ENCODE data around the gene ITGA2B. TPM values are rescaled to one million over a fixed set of nuclear protein-coding genes. Genes with fewer than 3 reads are reported as not detected.

Gene ITGA2B
- total and polyA plus RNA-seq, 2 of the 4 experiments (the other 2 are of a cell fraction): under 0.01 to 0.26 TPM

DNA sequence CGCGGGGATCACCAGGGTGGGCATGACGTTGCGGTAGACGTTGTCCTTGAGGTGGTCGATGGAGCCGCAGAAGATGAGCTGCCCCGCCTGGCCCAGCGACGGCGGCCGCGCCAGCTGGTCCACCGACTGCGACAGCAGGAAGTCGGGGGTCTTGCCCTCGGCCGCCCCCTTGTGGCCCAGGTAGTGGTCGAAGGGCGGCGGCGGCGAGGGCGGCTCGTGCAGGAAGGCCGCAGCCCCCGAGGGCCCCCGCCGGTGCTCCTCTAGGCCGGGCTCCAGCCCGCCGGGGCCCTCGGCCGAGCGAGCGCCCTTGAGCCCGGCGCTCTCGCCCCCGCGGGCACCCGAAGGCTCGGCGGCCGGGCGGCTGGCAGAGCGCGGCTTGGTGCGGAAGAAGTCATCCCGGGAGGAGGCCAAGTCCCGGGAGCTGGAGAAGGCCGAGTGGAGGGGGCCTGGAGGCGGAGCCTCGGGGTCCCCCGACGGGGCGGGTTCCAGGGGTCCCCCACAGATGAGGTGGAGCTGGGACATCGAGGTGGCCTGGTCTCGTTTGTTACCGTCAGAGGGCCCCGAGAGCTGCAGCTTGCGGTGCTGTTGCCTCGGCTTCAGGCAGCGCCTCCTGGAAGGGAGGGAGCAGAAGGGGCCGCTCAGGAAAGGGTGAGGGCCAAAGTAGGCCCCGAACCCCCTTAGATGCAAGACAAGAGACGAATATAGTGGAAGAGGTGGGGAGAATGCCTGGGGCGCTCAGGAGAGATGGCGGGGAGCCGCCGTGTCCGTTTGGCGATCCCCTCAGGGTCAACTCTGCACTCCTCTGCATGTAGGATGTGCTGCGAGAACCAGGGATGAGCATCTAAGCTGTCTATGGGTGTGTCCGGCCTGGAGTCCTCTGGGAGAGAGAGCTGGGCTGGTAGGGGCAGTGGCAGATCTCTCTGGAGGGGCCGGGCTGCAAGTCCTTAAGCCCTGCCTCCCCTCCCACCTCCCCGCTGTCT is 34.6 kb downstream of the ITGA2B start (continued):
- TF ChIP-seq NFE2L2 (IDR thresholded peaks at IDR 0.05; ENCODE audit: low read depth, low read length) (no peak), RAD21 (IDR thresholded peaks at IDR 0.05; ENCODE audit: low read length) (no peak)

DNA sequence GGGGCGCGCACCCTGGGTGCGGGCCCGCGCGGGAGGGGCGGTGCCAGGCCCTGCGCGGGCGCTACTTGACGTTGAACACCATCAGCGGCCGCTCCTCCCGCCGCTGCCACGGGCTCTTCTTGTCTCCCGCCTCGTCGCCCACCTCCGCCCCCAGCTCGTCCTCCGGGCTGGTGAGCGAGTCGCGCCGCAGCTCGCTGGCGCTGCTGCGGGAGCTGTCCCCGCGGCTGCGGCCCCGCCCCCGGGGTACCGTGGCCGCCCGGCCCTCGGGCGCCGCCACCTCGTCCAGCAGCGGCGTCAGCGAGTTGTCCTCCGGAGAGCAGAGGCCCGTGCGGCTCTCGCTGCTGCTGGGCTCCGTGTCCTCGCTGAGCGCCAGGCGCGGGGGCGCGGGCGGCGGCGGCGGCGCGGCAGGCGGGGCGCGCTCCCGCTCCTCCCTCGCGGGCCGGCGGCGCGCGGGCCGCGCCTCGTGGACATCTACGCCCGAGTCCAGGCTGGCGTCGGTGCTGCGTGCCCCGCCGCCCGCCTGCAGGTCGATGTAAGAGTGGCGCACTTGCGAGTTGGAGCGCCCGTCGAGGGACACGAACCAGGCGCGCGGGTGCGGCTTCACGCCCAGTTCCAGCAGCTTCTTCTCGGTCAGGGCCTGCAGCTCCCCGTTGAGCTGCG is 35.6 kb downstream of the ITGA2B start:
- no peak overlapping the region for H3K9ac ChIP-seq (ENCODE audit: low read depth, low read length)
- no peak overlapping the region for H3K4me3 ChIP-seq (ENCODE audit: insufficient read depth, low read depth, low read length)
- H2BK15ac ChIP-seq (ENCODE audit: low read depth, low read length): no peak overlapping the region
- ATAC-seq (ENCODE audit: low read depth): no peak
- dilution Hi-C loops (cut with HindIII; ENCODE audit: low sequenced_read_pairs, unreplicated experiment) (no loop called here), intact Hi-C loops (cut with micrococcal nuclease) (no loop called here), in situ Hi-C loops (cut with MboI; ENCODE audit: low sequenced_read_pairs) (no loop called here)
- H2BK120ac ChIP-seq (ENCODE audit: low read depth, low read length): no peak overlapping the region
- no peak overlapping the region for H4K8ac ChIP-seq (ENCODE audit: low read depth in 2 of 2, low read length in 2 of 2)
- no peaks in the 10 kb centered on the region for H3K9me1 ChIP-seq (ENCODE audit: insufficient read depth, low read length)
- H3K27me3 ChIP-seq (ENCODE audit: control insufficient read depth, insufficient read depth, low read length): no peaks in the 10 kb centered on the region
- H2AFZ ChIP-seq (replicated peaks; ENCODE audit: low read length, poor library complexity): peak overlapping the region; percentile 21
- no peak overlapping the region for H3K27ac ChIP-seq (ENCODE audit: insufficient read depth, low read length)
- H4K91ac ChIP-seq (ENCODE audit: insufficient read depth, low read depth, low read length): no peak overlapping the region
- no peaks in the 10 kb centered on the region for H3K4me1 ChIP-seq (ENCODE audit: control insufficient read depth, insufficient read depth, low read length)
- no peaks in the 10 kb centered on the region for H3K9me3 ChIP-seq (ENCODE audit: control insufficient read depth, insufficient read depth, low read length)
- H3K4ac ChIP-seq (ENCODE audit: low read depth, low read length): no peak overlapping the region
- TF ChIP-seq CEBPB (IDR thresholded peaks at IDR 0.05; ENCODE audit: low read depth, low read length) (no peak), FOS (IDR thresholded peaks at IDR 0.05; ENCODE audit: low read depth, low read length) (no peak), NFE2L2 (IDR thresholded peaks at IDR 0.05; ENCODE audit: low read depth, low read length) (no peak), BHLHE40 (IDR thresholded peaks at IDR 0.05; ENCODE audit: low read depth, low read length) (no peak)
- no peak overlapping the region for H2BK20ac ChIP-seq (ENCODE audit: low read depth, low read length)
- peaks cover 0 to 6% of the 10 kb centered on the region in 2 experiments; a peak in 1 of 4 replicates for H3K79me1 ChIP-seq (ENCODE audit: low read depth in 1 of 2, low read length in 2 of 2)
- H4K5ac ChIP-seq (ENCODE audit: low read depth, low read length): no peak overlapping the region
- H3K23ac ChIP-seq (ENCODE audit: low read depth, low read length): no peak overlapping the region
- DNase-seq: no peak
- H3K36me3 ChIP-seq (ENCODE audit: control insufficient read depth, insufficient read depth, low read length): peaks cover 44% of the 10 kb centered on the region
- no peak overlapping the region for H2BK5ac ChIP-seq (ENCODE audit: low read depth, low read length, poor library complexity, severe bottlenecking)
- no TSS peak for BruUV-seq (replicated peaks)
- H4K20me1 ChIP-seq (ENCODE audit: insufficient read depth, low read length): peaks cover 10% of the 10 kb centered on the region
- no peak overlapping the region for H2AK5ac ChIP-seq (ENCODE audit: low read depth, low read length)
- POLR2A ChIA-PET (ENCODE audit: unreplicated experiment): no interaction called here
- H3K18ac ChIP-seq (ENCODE audit: low read depth, low read length): no peak overlapping the region
- H2AK9ac ChIP-seq (replicated peaks; ENCODE audit: low read depth, low read length, poor library complexity): no peak overlapping the region
- H3K56ac ChIP-seq (ENCODE audit: extremely low read depth, insufficient read depth, low read length): no peak overlapping the region
- H3K14ac ChIP-seq (replicated peaks; ENCODE audit: low read depth, low read length): no peak overlapping the region
- CTCF ChIA-PET: interaction anchor here (1.5 kb wide), 1 partner anchor 9 kb away, joined by 4 read pairs; the partner anchor contains the start of gene FAM171A2
- no peak overlapping the region for H3K4me2 ChIP-seq (ENCODE audit: low read depth, low read length)
- 57% methylated on average over 67 of the region's 98 CpGs; no CpG with 5 or more reads in 1 of the 2 experiments for WGBS, 2 experiments (ENCODE audit: extremely low coverage in 2 of 2, insufficient read length in 1 of 2)
